Vagina (tissue), 2 donors: ENCODE results near the gene WNT2. TPM values are rescaled to one million over a fixed set of nuclear protein-coding genes. Genes with fewer than 3 reads are reported as not detected.
"Not testable (repeated sequence)": the region's sequence is repeated elsewhere in the genome, so short reads cannot be mapped to it uniquely, and the experiment has no call there.

Experiments
- DNase-seq, 2 donors: peaks; one replicate each; pipeline ENCODE4 v3.0.0-alpha.2; 2017; ENCODE audit errors: extremely low spot score in 2 of 2
- H3K27ac ChIP-seq: fragments of 200-600 bp; sonication (generic); one replicate; pipeline ENCODE4 v1.5.1; 2019
- H3K27me3 ChIP-seq: fragments of 200-600 bp; sonication (generic); one replicate; pipeline ENCODE4 v1.5.1; 2019
- H3K36me3 ChIP-seq, 2 donors: fragments of 200-600 bp; sonication (generic); one replicate each; pipeline ENCODE4 v1.5.1; 2017 to 2019
- H3K4me1 ChIP-seq: fragments of 200-600 bp; sonication (generic); one replicate; pipeline ENCODE4 v1.5.1; 2019
- H3K4me3 ChIP-seq, 2 donors: fragments of 200-600 bp; sonication (generic); 1 replicate in 1 of 2; 2 replicates in 1 of 2; pipeline ENCODE4 v1.5.1; 2016 to 2019
- H3K9me3 ChIP-seq: fragments of 200-600 bp; sonication (generic); one replicate; pipeline ENCODE4 v1.5.1; 2019
- POLR2A ChIP-seq, 2 donors: fragments of 450-650 bp; IDR thresholded peaks; one replicate each; pipeline ENCODE4 v1.6.1; 2017; ENCODE audit warnings: antibody characterized with exemption in 2 of 2, mild to moderate bottlenecking in 2 of 2, moderate library complexity in 2 of 2
- POLR2AphosphoS5 ChIP-seq, 2 donors: sonication (generic); formaldehyde crosslinking; IDR thresholded peaks; one replicate each; pipeline ENCODE4 v1.9.0; 2017; ENCODE audit warnings: antibody characterized with exemption in 2 of 2, mild to moderate bottlenecking in 2 of 2, low read depth in 1 of 2; ENCODE audit not compliant: insufficient read depth in 1 of 2
- intact Hi-C: fragments of 100-400 bp; cut with DNase I; formaldehyde crosslinking; loops from one replicate; pipeline ENCODE4 v1.15.1; 2023
- total RNA-seq: library from RNA; depleted of rRNA; stranded (reverse); fragments of >200 nt; gene quantifications from one replicate; pipeline ENCODE4 v1.2.3, GENCODE V29; 2016
- TF ChIP-seq, protein P1 (sequence below), 3 experiments: fragments of 450-650 bp in 2 of 3; fragments of 200-600 bp in 1 of 3; sonication (generic) in 1 of 3; IDR thresholded peaks; one replicate each; pipeline ENCODE4 v1.5.1; 2017 to 2019; ENCODE audit warnings: antibody characterized with exemption in 3 of 3, mild to moderate bottlenecking in 2 of 3, moderate library complexity in 2 of 3

Gene WNT2
- total RNA-seq, 1 donor from 2014 or later = not detected

DNA sequence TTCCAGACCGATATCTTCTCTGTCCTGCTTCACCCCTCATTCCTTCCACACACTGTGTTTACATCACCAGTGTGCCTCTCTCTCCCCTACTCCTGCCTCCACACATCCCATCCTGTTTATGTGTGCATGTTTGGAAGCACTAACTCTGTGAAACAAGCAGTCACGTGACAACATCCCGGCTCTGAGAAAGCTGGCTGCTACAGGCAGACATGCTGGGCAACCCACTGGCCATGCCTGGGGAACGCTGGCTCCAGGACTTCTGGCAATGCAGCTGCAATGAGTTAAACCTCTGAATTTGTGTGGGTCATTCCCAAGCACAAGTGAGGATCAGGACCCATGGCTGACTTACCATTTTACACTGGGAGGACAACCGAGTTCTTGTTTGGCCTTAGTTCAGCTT lies 74.0 kb downstream of the WNT2 start:
- H3K4me3 ChIP-seq = no peak overlapping the region
- intact Hi-C loops = no loop called here
- H3K27ac ChIP-seq = no peak overlapping the region
- TF ChIP-seq POLR2A (IDR thresholded peaks at IDR 0.05) (no peak), POLR2AphosphoS5 (IDR thresholded peaks at IDR 0.05; ENCODE audit: insufficient read depth in 1 of 2, low read depth in 1 of 2) (no peak)
- TF ChIP-seq, protein P1, sequence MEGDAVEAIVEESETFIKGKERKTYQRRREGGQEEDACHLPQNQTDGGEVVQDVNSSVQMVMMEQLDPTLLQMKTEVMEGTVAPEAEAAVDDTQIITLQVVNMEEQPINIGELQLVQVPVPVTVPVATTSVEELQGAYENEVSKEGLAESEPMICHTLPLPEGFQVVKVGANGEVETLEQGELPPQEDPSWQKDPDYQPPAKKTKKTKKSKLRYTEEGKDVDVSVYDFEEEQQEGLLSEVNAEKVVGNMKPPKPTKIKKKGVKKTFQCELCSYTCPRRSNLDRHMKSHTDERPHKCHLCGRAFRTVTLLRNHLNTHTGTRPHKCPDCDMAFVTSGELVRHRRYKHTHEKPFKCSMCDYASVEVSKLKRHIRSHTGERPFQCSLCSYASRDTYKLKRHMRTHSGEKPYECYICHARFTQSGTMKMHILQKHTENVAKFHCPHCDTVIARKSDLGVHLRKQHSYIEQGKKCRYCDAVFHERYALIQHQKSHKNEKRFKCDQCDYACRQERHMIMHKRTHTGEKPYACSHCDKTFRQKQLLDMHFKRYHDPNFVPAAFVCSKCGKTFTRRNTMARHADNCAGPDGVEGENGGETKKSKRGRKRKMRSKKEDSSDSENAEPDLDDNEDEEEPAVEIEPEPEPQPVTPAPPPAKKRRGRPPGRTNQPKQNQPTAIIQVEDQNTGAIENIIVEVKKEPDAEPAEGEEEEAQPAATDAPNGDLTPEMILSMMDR (IDR thresholded peaks at IDR 0.05) = no peak
- H3K27me3 ChIP-seq = no peaks in the 10 kb centered on the region
- H3K9me3 ChIP-seq = no peaks in the 10 kb centered on the region
- H3K4me1 ChIP-seq = no peaks in the 10 kb centered on the region
- DNase-seq = no peak
- H3K36me3 ChIP-seq = no peaks in the 10 kb centered on the region

GRCh38 chr7:117247809-117248208 lies 75.0 kb downstream of the WNT2 start:
- DNase-seq = no peak
- intact Hi-C loops = no loop called here
- H3K36me3 ChIP-seq = no peaks in the 10 kb centered on the region
- H3K27ac ChIP-seq = no peak overlapping the region
- no peaks in the 10 kb centered on the region for H3K4me1 ChIP-seq
- no peaks in the 10 kb centered on the region for H3K27me3 ChIP-seq
- H3K9me3 ChIP-seq = no peaks in the 10 kb centered on the region
- TF ChIP-seq POLR2AphosphoS5 (IDR thresholded peaks at IDR 0.05; ENCODE audit: insufficient read depth in 1 of 2, low read depth in 1 of 2) = no peak
- TF ChIP-seq, protein P1 (IDR thresholded peaks at IDR 0.05) = no peak
- no peak for TF ChIP-seq POLR2A (IDR thresholded peaks at IDR 0.05)
- H3K4me3 ChIP-seq = no peak overlapping the region

GRCh38 chr7:117245703-117246102 lies 77.2 kb downstream of the WNT2 start:
- H3K27ac ChIP-seq, intact Hi-C loops, H3K36me3 ChIP-seq, H3K4me3 ChIP-seq, DNase-seq, H3K4me1 ChIP-seq, H3K9me3 ChIP-seq, H3K27me3 ChIP-seq: not testable (repeated sequence)

DNA sequence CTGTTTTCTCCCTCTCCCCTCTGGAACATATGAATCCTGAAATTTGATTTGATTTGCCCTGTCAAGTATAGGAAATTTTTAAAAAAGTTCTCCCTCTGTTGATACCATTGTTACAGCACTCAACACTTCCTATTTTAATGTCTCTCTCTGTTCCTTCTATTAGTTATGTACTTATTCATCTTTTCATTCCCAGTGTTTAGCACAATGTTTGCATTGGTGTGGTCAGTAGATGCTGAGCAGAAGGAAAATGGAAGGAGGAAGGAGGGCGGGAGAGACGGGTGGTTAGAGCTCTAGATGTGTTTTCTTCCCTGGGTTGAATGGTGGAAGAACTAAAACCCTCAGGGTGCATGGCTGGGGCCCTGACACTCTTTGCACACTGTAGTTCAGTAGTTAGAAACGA lies 79.5 kb downstream of the WNT2 start:
- DNase-seq = no peak
- H3K4me3 ChIP-seq = no peak overlapping the region
- no peaks in the 10 kb centered on the region for H3K4me1 ChIP-seq
- no peak for TF ChIP-seq POLR2A (IDR thresholded peaks at IDR 0.05)
- TF ChIP-seq, protein P1 (IDR thresholded peaks at IDR 0.05) = no peak
- no peak for TF ChIP-seq POLR2AphosphoS5 (IDR thresholded peaks at IDR 0.05; ENCODE audit: insufficient read depth in 1 of 2, low read depth in 1 of 2)
- no peaks in the 10 kb centered on the region for H3K36me3 ChIP-seq
- intact Hi-C loops = no loop called here
- H3K9me3 ChIP-seq = no peaks in the 10 kb centered on the region
- H3K27ac ChIP-seq = no peak overlapping the region
- H3K27me3 ChIP-seq = no peaks in the 10 kb centered on the region

GRCh38 chr7:117241088-117241487 lies 81.8 kb downstream of the WNT2 start:
- Histone ChIP-seq H3K4me3 (no peak overlapping the region), H3K27me3 (no peaks in the 10 kb centered on the region), H3K27ac (no peak overlapping the region), H3K9me3 (no peaks in the 10 kb centered on the region), H3K36me3 (no peaks in the 10 kb centered on the region), H3K4me1 (no peaks in the 10 kb centered on the region)
- DNase-seq = no peak
- no peak for TF ChIP-seq POLR2A (IDR thresholded peaks at IDR 0.05)
- no peak for TF ChIP-seq POLR2AphosphoS5 (IDR thresholded peaks at IDR 0.05; ENCODE audit: insufficient read depth in 1 of 2, low read depth in 1 of 2)
- TF ChIP-seq, protein P1 (IDR thresholded peaks at IDR 0.05) = no peak
- intact Hi-C loops = no loop called here

DNA sequence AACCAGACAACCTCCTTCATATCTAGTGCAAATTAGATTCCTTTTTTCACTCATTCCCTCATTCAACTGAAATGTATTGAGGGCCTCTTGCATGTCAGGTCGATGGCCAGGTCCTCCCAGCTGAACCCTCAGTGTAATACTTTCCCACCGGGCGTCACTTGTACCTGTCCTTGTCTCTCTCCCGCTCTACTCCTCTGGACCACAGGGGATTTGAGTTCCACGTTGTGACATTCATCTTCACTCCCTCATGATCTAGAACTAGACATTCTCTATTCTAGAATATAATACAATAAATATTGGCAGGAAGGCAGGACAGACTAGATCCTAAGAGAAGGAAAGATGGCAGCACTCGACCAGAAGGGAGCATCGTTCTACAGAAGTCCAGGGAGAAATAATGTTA lies 83.9 kb downstream of the WNT2 start:
- Histone ChIP-seq H3K36me3 (no peaks in the 10 kb centered on the region), H3K27ac (no peak overlapping the region), H3K27me3 (no peaks in the 10 kb centered on the region), H3K4me1 (no peaks in the 10 kb centered on the region), H3K4me3 (no peak overlapping the region), H3K9me3 (no peaks in the 10 kb centered on the region)
- no peak for TF ChIP-seq POLR2A (IDR thresholded peaks at IDR 0.05)
- peak in 1 of 2 donors; percentile 60 for DNase-seq
- intact Hi-C loops = no loop called here
